ENCODE results near the gene SEC62. TPM values are rescaled to one million over a fixed set of nuclear protein-coding genes. Genes with fewer than 3 reads are reported as not detected.

SEC62 gene
- total and polyA plus RNA-seq, 2 of the 4 experiments (the other 2 are of a cell fraction), result 33.2 to 36.6 TPM

DNA sequence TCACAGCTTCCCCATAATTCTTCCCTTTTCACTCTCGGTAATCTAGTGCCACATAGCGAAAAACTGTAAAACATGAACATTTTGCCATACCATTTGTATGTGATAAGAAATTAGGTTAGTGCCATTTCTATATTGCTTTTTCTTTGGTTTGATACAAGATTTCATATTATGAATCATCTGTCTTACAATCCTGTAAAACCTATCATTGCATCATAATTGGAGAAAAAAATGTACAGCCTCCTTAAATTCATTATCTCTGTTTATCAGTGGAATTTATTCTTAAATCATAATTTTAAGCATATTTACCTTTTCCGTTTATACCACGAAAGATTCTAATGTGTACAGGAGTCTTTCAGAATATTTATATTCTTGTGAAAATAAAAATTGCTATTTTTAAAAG lies 23.8 kb downstream of the SEC62 start:
- 0 out of 2 replicates have a peak, but pooled peaks cover 3% of the 10 kb centered on the region for H3K9me1 ChIP-seq (ENCODE audit: insufficient read depth, low read length)
- no peaks in the 10 kb centered on the region for H3K9me3 ChIP-seq (ENCODE audit: control insufficient read depth, insufficient read depth, low read length)
- no peak overlapping the region for H2AFZ ChIP-seq (replicated peaks; ENCODE audit: low read length, poor library complexity)
- peaks cover 5% of the 10 kb centered on the region for H3K4me1 ChIP-seq (ENCODE audit: control insufficient read depth, insufficient read depth, low read length)
- no peak overlapping the region for H3K18ac ChIP-seq (ENCODE audit: low read depth, low read length)
- no peak overlapping the region for H2BK120ac ChIP-seq (ENCODE audit: low read depth, low read length)
- no TSS peak for BruUV-seq (replicated peaks)
- in situ Hi-C loops (cut with MboI; ENCODE audit: low sequenced_read_pairs) (no loop called here), intact Hi-C loops (cut with micrococcal nuclease) (loop anchor here (5.0 kb wide), 2 partner anchors 107 to 198 kb away; no protein-coding TSS in a partner anchor), dilution Hi-C loops (cut with HindIII; ENCODE audit: low sequenced_read_pairs, unreplicated experiment) (no loop called here)
- H3K27me3 ChIP-seq (ENCODE audit: control insufficient read depth, insufficient read depth, low read length), result no peaks in the 10 kb centered on the region
- no peak overlapping the region for H3K9ac ChIP-seq (ENCODE audit: low read depth, low read length)
- no peaks in the 10 kb centered on the region for H4K20me1 ChIP-seq (ENCODE audit: insufficient read depth, low read length)
- H3K14ac ChIP-seq (replicated peaks; ENCODE audit: low read depth, low read length), result no peak overlapping the region
- no CpG with 5 or more reads among the region's 4 CpGs for WGBS, 2 experiments (ENCODE audit: extremely low coverage in 2 of 2, insufficient read length in 1 of 2)
- no peak overlapping the region for H2AK9ac ChIP-seq (replicated peaks; ENCODE audit: low read depth, low read length, poor library complexity)
- ChIA-PET POLR2A (ENCODE audit: unreplicated experiment) (no interaction called here), CTCF (interaction anchor here (0.7 kb wide), 1 partner anchor 108 kb away, joined by 4 read pairs; no protein-coding TSS in a partner anchor)
- H3K56ac ChIP-seq (ENCODE audit: extremely low read depth, insufficient read depth, low read length), result no peak overlapping the region
- DNase-seq, result no peak
- H4K91ac ChIP-seq (ENCODE audit: insufficient read depth, low read depth, low read length), result no peak overlapping the region
- peaks cover 8 to 10% of the 10 kb centered on the region in 2 experiments; a peak in 3 of 4 replicates for H3K79me1 ChIP-seq (ENCODE audit: low read depth in 1 of 2, low read length in 2 of 2)
- H2BK15ac ChIP-seq (ENCODE audit: low read depth, low read length), result no peak overlapping the region
- no peak for TF ChIP-seq MAZ (IDR thresholded peaks at IDR 0.05; ENCODE audit: borderline replicate concordance, low read depth, low read length)
- TF ChIP-seq CEBPB (IDR thresholded peaks at IDR 0.05; ENCODE audit: low read depth, low read length), result peak; percentile 73
- H3K4ac ChIP-seq (ENCODE audit: low read depth, low read length), result no peak overlapping the region
- no peak overlapping the region for H2AK5ac ChIP-seq (ENCODE audit: low read depth, low read length)
- H3K4me2 ChIP-seq (ENCODE audit: low read depth, low read length), result no peak overlapping the region
- H4K5ac ChIP-seq (ENCODE audit: low read depth, low read length), result no peak overlapping the region
- no peak overlapping the region for H4K8ac ChIP-seq (ENCODE audit: low read depth in 2 of 2, low read length in 2 of 2)
- ATAC-seq (ENCODE audit: low read depth), result no peak
- H3K36me3 ChIP-seq (ENCODE audit: control insufficient read depth, insufficient read depth, low read length), result peaks cover 28% of the 10 kb centered on the region
- H3K4me3 ChIP-seq (ENCODE audit: insufficient read depth, low read depth, low read length), result no peak overlapping the region
- H3K27ac ChIP-seq (ENCODE audit: insufficient read depth, low read length), result no peak overlapping the region
- H3K23ac ChIP-seq (ENCODE audit: low read depth, low read length), result no peak overlapping the region
- no peak overlapping the region for H2BK5ac ChIP-seq (ENCODE audit: low read depth, low read length, poor library complexity, severe bottlenecking)
- no peak overlapping the region for H2BK20ac ChIP-seq (ENCODE audit: low read depth, low read length)
